Ovary (tissue), 3 donors: ENCODE measurements around the gene RAVER2.

ENCODE experiments used
- POLR2A ChIP-seq: fragments of 450-650 bp; IDR thresholded peaks from one replicate; pipeline ENCODE4 v1.6.1; 2017; ENCODE audit warnings: antibody characterized with exemption, mild to moderate bottlenecking, moderate library complexity
- TF ChIP-seq, protein P1 (sequence below), 3 donors: fragments of 450-650 bp in 2 of 3; fragments of 200-600 bp in 1 of 3; IDR thresholded peaks; one replicate each; pipeline versions ENCODE4 v1.5.1 to v1.8.0; 2016 to 2022; ENCODE audit warnings: antibody characterized with exemption in 3 of 3, mild to moderate bottlenecking in 1 of 3
- donor health status: DM: no; HTN: no; CAD: no.

DNA sequence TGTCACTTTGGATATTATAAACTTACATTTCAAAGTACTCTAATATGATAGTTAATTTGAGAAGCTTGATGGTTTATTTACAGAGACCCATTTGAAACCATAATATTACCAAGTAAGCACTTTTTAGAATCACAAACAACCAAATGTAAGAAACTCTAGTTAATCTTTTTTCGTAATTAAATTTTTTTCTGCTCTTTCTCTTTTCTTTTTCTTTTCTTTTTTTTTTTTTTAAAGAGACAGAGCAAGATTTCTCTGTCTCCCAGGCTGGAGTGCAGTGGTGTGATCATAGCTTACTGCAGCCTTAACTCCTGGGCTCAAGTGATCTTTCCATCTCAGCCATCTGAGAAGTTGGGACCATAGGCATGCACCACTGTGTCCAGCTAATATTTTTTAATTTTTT lies 5.2 kb downstream of the RAVER2 start:
- TF ChIP-seq, protein P1, sequence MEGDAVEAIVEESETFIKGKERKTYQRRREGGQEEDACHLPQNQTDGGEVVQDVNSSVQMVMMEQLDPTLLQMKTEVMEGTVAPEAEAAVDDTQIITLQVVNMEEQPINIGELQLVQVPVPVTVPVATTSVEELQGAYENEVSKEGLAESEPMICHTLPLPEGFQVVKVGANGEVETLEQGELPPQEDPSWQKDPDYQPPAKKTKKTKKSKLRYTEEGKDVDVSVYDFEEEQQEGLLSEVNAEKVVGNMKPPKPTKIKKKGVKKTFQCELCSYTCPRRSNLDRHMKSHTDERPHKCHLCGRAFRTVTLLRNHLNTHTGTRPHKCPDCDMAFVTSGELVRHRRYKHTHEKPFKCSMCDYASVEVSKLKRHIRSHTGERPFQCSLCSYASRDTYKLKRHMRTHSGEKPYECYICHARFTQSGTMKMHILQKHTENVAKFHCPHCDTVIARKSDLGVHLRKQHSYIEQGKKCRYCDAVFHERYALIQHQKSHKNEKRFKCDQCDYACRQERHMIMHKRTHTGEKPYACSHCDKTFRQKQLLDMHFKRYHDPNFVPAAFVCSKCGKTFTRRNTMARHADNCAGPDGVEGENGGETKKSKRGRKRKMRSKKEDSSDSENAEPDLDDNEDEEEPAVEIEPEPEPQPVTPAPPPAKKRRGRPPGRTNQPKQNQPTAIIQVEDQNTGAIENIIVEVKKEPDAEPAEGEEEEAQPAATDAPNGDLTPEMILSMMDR (IDR thresholded peaks at IDR 0.05), result no peak
- no peak for TF ChIP-seq POLR2A
